NCI-H2107 (cell line): ENCODE measurements around the gene LIN54.
"Not testable (repeated sequence)": the region's sequence is repeated elsewhere in the genome, so short reads cannot be mapped to it uniquely, and the experiment has no call there.

Source experiments
- DNase-seq: peaks from one replicate; lab custom pipeline; 2025; lab: John Stamatoyannopoulos, UW

The LIN54 gene

GRCh38 chr4:83012200-83012686 is 1.6 kb upstream of the LIN54 start:
- no peak for DNase-seq

GRCh38 chr4:83011689-83012199 is 1.1 kb upstream of the LIN54 start:
- DNase-seq, result no peak

GRCh38 chr4:83010111-83010521 is 507 bp downstream of the LIN54 start:
- DNase-seq, result no peak

- no peak for DNase-seq
Observed at GRCh38 chr4:83009529-83009928, 1.1 kb downstream of the LIN54 start.

- DNase-seq, result not testable (repeated sequence)
Observed at GRCh38 chr4:83003044-83003791, 7.4 kb downstream of the LIN54 start.

GRCh38 chr4:83002329-83002728 is 8.3 kb downstream of the LIN54 start:
- DNase-seq, result no peak

- no peak for DNase-seq
Observed at GRCh38 chr4:82998898-82999297, 11.7 kb downstream of the LIN54 start.

GRCh38 chr4:82994834-82995233 is 15.8 kb downstream of the LIN54 start:
- DNase-seq, result no peak

- DNase-seq, result no peak
Observed at GRCh38 chr4:82989575-82990429, 20.8 kb downstream of the LIN54 start.

- no peak for DNase-seq
Observed at GRCh38 chr4:82988323-82988832, 22.2 kb downstream of the LIN54 start.

- DNase-seq, result not testable (repeated sequence)
Observed at GRCh38 chr4:82987519-82987918, 23.1 kb downstream of the LIN54 start.

GRCh38 chr4:82984459-82984858 is 26.2 kb downstream of the LIN54 start:
- no peak for DNase-seq

GRCh38 chr4:82983444-82983843 is 27.2 kb downstream of the LIN54 start:
- DNase-seq, result no peak

- no peak for DNase-seq
Observed at GRCh38 chr4:82981138-82981537, 29.5 kb downstream of the LIN54 start.

- DNase-seq, result no peak
Observed at GRCh38 chr4:82975792-82976191, 34.8 kb downstream of the LIN54 start.

- DNase-seq, result no peak
Observed at GRCh38 chr4:82969414-82969813, 41.2 kb downstream of the LIN54 start.

GRCh38 chr4:82968972-82969371 is 41.7 kb downstream of the LIN54 start:
- no peak for DNase-seq

GRCh38 chr4:82965763-82966162 is 44.9 kb downstream of the LIN54 start:
- no peak for DNase-seq

GRCh38 chr4:82957045-82957444 is 53.6 kb downstream of the LIN54 start:
- DNase-seq, result no peak

- DNase-seq, result no peak
Observed at GRCh38 chr4:82954212-82954611, 56.4 kb downstream of the LIN54 start.

GRCh38 chr4:82951196-82951595 is 59.4 kb downstream of the LIN54 start:
- DNase-seq, result no peak

- no peak for DNase-seq
Observed at GRCh38 chr4:82948647-82949204, 61.9 kb downstream of the LIN54 start.
